DMS 273 (cell line): ENCODE results near the gene RAMACL.
"Not testable (repeated sequence)": the region's sequence is repeated elsewhere in the genome, so short reads cannot be mapped to it uniquely, and the experiment has no call there.

Source experiments
- DNase-seq: peaks from one replicate; lab custom pipeline; 2025; ENCODE audit not compliant: unreplicated experiment; lab: John Stamatoyannopoulos, UW

Gene RAMACL

GRCh38 chr6:166596776-166597507 is 10.5 kb upstream of the RAMACL start:
- DNase-seq, result no peak

- no peak for DNase-seq
Measured at GRCh38 chr6:166595949-166596348, 9.5 kb upstream of the RAMACL start.

GRCh38 chr6:166595061-166595780 is 8.7 kb upstream of the RAMACL start:
- no peak for DNase-seq

- no peak for DNase-seq
Measured at GRCh38 chr6:166592821-166593220, 6.3 kb upstream of the RAMACL start.

GRCh38 chr6:166591961-166592520 is 5.6 kb upstream of the RAMACL start:
- no peak for DNase-seq

- no peak for DNase-seq
Measured at GRCh38 chr6:166591026-166591425, 4.5 kb upstream of the RAMACL start.

- DNase-seq, result no peak
Measured at GRCh38 chr6:166589786-166590574, 3.5 kb upstream of the RAMACL start.

- DNase-seq, result no peak
Measured at GRCh38 chr6:166589337-166589731, 2.9 kb upstream of the RAMACL start.

GRCh38 chr6:166588691-166589336 is 2.3 kb upstream of the RAMACL start:
- DNase-seq, result no peak

- no peak for DNase-seq
Measured at GRCh38 chr6:166587631-166588413, 1.3 kb upstream of the RAMACL start.

- no peak for DNase-seq
Measured at GRCh38 chr6:166584853-166585429, 1.5 kb downstream of the RAMACL start.

GRCh38 chr6:166584155-166584554 is 2.3 kb downstream of the RAMACL start:
- no peak for DNase-seq

GRCh38 chr6:166583230-166583965 is 3.1 kb downstream of the RAMACL start:
- DNase-seq, result no peak

- DNase-seq, result no peak
Measured at GRCh38 chr6:166582258-166582657, 4.2 kb downstream of the RAMACL start.

GRCh38 chr6:166581801-166582200 is 4.7 kb downstream of the RAMACL start:
- DNase-seq, result not testable (repeated sequence)

- no peak for DNase-seq
Measured at GRCh38 chr6:166581091-166581511, 5.4 kb downstream of the RAMACL start.

- no peak for DNase-seq
Measured at GRCh38 chr6:166580076-166581050, 6.1 kb downstream of the RAMACL start.
